SU-DHL-6 (cell line): ENCODE results near the gene FURIN.

Experiments used
- CTCF ChIP-seq: fragments of 200-600 bp; sonication (generic); IDR thresholded peaks from one replicate; pipeline ENCODE4 v1.5.1; 2017; ENCODE audit warnings: antibody characterized with exemption, mild to moderate bottlenecking, low read length, moderate library complexity; ENCODE audit not compliant: insufficient read depth, poor library complexity, severe bottlenecking
- EZH2phosphoT487 ChIP-seq: fragments of 200-600 bp; sonication (generic), shearing (Covaris generic); conservative IDR thresholded peaks from 2 replicates; pipeline ENCODE4 v1.6.1; 2018; ENCODE audit warnings: mild to moderate bottlenecking, antibody characterized with exemption, low read length, moderate library complexity, mixed read lengths

GRCh38 chr15:90820481-90820880, 47.9 kb upstream of the FURIN start:
- TF ChIP-seq CTCF (no peak), EZH2phosphoT487 (no peak)
